Measurements from ENCODE around the gene CASKIN1.

CASKIN1 gene

DNA sequence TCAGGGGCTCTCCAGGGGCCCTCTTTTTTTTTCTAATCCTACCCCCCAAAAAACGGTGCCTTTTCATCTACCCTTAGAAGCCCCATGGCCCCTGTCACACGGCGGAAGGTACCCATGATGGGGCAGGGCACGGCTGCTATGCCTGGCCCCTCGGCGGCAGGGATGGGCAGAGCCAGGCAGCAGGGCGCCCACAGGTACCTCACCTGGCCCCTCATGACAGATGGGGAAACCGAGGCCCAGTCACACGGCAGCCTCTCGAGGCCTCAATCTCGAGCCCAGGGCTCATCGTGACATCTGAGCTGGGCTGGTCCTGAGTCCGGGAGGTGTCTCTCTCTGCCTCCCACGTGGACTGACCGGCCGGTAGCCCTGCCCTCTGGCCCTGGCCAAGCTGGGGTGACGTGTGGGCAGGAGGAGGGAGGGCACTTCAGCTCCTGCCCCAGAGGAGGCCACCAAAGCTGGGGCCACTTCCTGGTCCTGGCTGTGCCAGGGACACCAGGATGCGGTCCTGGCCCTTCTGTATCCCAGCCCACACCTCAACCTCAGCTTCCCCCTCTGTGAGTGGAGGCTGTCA is 29.3 kb downstream of the CASKIN1 start:
- no peak for TF ChIP-seq CTCF (IDR thresholded peaks at IDR 0.05; ENCODE audit: insufficient read depth, low read length, poor library complexity, severe bottlenecking)
- Histone ChIP-seq H3K36me3 (ENCODE audit: control insufficient read depth, insufficient read depth, low read length) (peaks cover 28% of the 10 kb centered on the region), H3K4me3 (replicated peaks; ENCODE audit: low read depth, low read length) (no peak overlapping the region), H3K27me3 (replicated peaks; ENCODE audit: control insufficient read depth, insufficient read depth, low read length) (no peaks in the 10 kb centered on the region)
- DNase-seq (ENCODE audit: extremely low read depth, insufficient read length) = no peak

DNA sequence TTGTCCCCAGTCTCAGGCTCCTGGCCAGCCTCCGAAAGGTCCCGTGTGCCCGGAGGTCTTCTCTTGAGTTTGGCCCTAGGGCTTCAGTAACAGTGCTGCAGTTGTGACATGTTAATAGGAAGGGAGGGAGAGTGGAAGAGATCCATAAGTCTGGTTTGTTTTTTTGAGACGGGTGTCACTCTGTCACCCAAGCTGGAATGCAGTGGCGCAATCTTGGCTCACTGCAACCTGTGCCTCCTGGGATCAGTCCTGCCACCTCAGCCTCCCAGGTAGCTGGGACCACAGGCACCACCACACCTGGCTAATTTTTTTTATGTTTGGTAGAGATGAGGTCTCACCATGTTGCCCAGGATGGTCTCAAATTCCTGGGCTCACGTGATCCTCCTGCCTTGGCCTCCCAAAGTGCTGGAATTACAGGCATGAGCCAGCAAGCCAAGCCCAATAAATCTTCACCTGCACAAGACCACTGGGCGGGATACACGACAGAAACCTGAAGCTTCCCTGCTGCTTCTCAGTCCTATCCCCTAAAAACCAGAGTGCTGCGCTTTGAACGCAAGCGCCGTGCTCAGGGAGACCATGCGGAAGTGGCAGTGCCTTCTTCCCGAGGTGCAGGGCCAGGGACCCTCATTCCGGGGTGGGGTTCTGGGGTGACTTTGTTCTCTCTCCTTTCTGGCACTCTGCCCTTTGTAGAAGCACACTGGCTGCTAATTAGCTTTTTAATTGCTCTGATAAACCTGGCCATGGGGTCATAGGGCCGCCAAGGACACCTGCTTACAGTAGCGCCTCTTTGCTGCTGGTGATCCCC is 29.9 kb downstream of the CASKIN1 start:
- Histone ChIP-seq H3K27me3 (replicated peaks; ENCODE audit: control insufficient read depth, insufficient read depth, low read length) (no peaks in the 10 kb centered on the region), H3K36me3 (ENCODE audit: control insufficient read depth, insufficient read depth, low read length) (peaks cover 27% of the 10 kb centered on the region), H3K4me3 (replicated peaks; ENCODE audit: low read depth, low read length) (no peak overlapping the region)
- DNase-seq (ENCODE audit: extremely low read depth, insufficient read length) = no peak
- TF ChIP-seq CTCF (IDR thresholded peaks at IDR 0.05; ENCODE audit: insufficient read depth, low read length, poor library complexity, severe bottlenecking) = no peak

GRCh38 chr16:2165861-2166260 is 30.5 kb downstream of the CASKIN1 start:
- TF ChIP-seq CTCF (IDR thresholded peaks at IDR 0.05; ENCODE audit: insufficient read depth, low read length, poor library complexity, severe bottlenecking) = no peak
- Histone ChIP-seq H3K4me3 (replicated peaks; ENCODE audit: low read depth, low read length) (no peak overlapping the region), H3K27me3 (replicated peaks; ENCODE audit: control insufficient read depth, insufficient read depth, low read length) (no peaks in the 10 kb centered on the region), H3K36me3 (ENCODE audit: control insufficient read depth, insufficient read depth, low read length) (peaks cover 27% of the 10 kb centered on the region)
- no peak for DNase-seq (ENCODE audit: extremely low read depth, insufficient read length)

- no peak for DNase-seq (ENCODE audit: extremely low read depth, insufficient read length)
- H3K27me3 ChIP-seq (replicated peaks; ENCODE audit: control insufficient read depth, insufficient read depth, low read length) = no peaks in the 10 kb centered on the region
- no peak overlapping the region for H3K4me3 ChIP-seq (replicated peaks; ENCODE audit: low read depth, low read length)
- no peak for TF ChIP-seq CTCF (IDR thresholded peaks at IDR 0.05; ENCODE audit: insufficient read depth, low read length, poor library complexity, severe bottlenecking)
- peaks cover 18% of the 10 kb centered on the region for H3K36me3 ChIP-seq (ENCODE audit: control insufficient read depth, insufficient read depth, low read length)
These were observed 33.1 kb downstream of the CASKIN1 start for GRCh38 chr16:2163211-2163881.

- no peak overlapping the region for H3K4me3 ChIP-seq (replicated peaks; ENCODE audit: low read depth, low read length)
- no peak for DNase-seq (ENCODE audit: extremely low read depth, insufficient read length)
- H3K36me3 ChIP-seq (ENCODE audit: control insufficient read depth, insufficient read depth, low read length) = peaks cover 14% of the 10 kb centered on the region
These were observed 33.7 kb downstream of the CASKIN1 start for GRCh38 chr16:2162676-2163118.

More at GRCh38 chr16:2162676-2163118, 33.7 kb downstream of the CASKIN1 start:
- H3K27me3 ChIP-seq (replicated peaks; ENCODE audit: control insufficient read depth, insufficient read depth, low read length) = no peaks in the 10 kb centered on the region
- TF ChIP-seq CTCF (IDR thresholded peaks at IDR 0.05; ENCODE audit: insufficient read depth, low read length, poor library complexity, severe bottlenecking) = no peak
